SU-DHL-6 (cell line): ENCODE results near the gene OR2L13.
"Not testable (repeated sequence)": the region's sequence is repeated elsewhere in the genome, so short reads cannot be mapped to it uniquely, and the experiment has no call there.

Source experiments
- H2AFZ ChIP-seq: fragments of 200-600 bp; sonication (generic); 2 replicates; pipeline ENCODE4 v1.6.1; 2014; ENCODE audit warnings: low read depth, mild to moderate bottlenecking, moderate library complexity, mixed read lengths, antibody characterized with exemption, low read length; ENCODE audit not compliant: severe bottlenecking
- H3F3A ChIP-seq: fragments of 200-600 bp; shearing (Covaris generic); 2 replicates; pipeline ENCODE4 v1.6.0; 2016; ENCODE audit warnings: antibody characterized with exemption, mild to moderate bottlenecking; ENCODE audit not compliant: insufficient read depth
- H3K27ac ChIP-seq: fragments of 200-600 bp; sonication (generic); 2 replicates; pipeline ENCODE4 v1.5.1; 2016; ENCODE audit warnings: low read depth, mild to moderate bottlenecking, low read length, moderate library complexity, mixed read lengths
- H3K27me3 ChIP-seq: fragments of 200-600 bp; sonication (generic), shearing (Covaris generic); 2 replicates; pipeline ENCODE4 v1.6.0; 2014; ENCODE audit warnings: mild to moderate bottlenecking, low read length
- H3K36me3 ChIP-seq: fragments of 200-600 bp; sonication (generic); 2 replicates; pipeline ENCODE4 v1.6.1; 2014; ENCODE audit warnings: mild to moderate bottlenecking, low read length, mixed read lengths
- H3K4me2 ChIP-seq: fragments of 300-600, 200-600 bp; shearing (Covaris generic), sonication (generic); 2 replicates; pipeline ENCODE4 v1.6.0; 2014; ENCODE audit warnings: low read length, low read depth, mild to moderate bottlenecking; ENCODE audit not compliant: poor library complexity, severe bottlenecking
- H3K4me3 ChIP-seq: fragments of 200-600 bp; sonication (generic); 2 replicates; pipeline ENCODE4 v1.5.1; 2014; ENCODE audit warnings: antibody characterized with exemption, low read length, mild to moderate bottlenecking, mixed read lengths; ENCODE audit not compliant: insufficient read depth, poor library complexity, severe bottlenecking
- H3K79me2 ChIP-seq: fragments of 200-600 bp; sonication (generic); 2 replicates; pipeline ENCODE4 v1.6.1; 2014; ENCODE audit warnings: mild to moderate bottlenecking, low read length, moderate library complexity; ENCODE audit not compliant: insufficient read depth
- H3K9ac ChIP-seq: fragments of 200-600 bp; sonication (generic); 2 replicates; pipeline ENCODE4 v1.7.0; 2014; ENCODE audit warnings: mild to moderate bottlenecking, low read length
- H3K9me2 ChIP-seq: fragments of 200-600 bp; sonication (generic); replicated peaks from 2 replicates; pipeline ENCODE4 v1.6.1; 2014; ENCODE audit warnings: low read length; ENCODE audit not compliant: insufficient read depth
- H3K9me3 ChIP-seq: fragments of 200-600 bp; sonication (generic); 2 replicates; pipeline ENCODE4 v1.6.1; 2014; ENCODE audit warnings: low read length, mixed read lengths; ENCODE audit not compliant: insufficient read depth
- H4K20me1 ChIP-seq: fragments of 200-600 bp; sonication (generic); 2 replicates; pipeline ENCODE4 v1.6.1; 2014; ENCODE audit warnings: low read depth, mild to moderate bottlenecking, antibody characterized with exemption, low read length, moderate library complexity, mixed read lengths
- EZH2phosphoT487 ChIP-seq: fragments of 200-600 bp; sonication (generic), shearing (Covaris generic); conservative IDR thresholded peaks from 2 replicates; pipeline ENCODE4 v1.6.1; 2018; ENCODE audit warnings: mild to moderate bottlenecking, antibody characterized with exemption, low read length, moderate library complexity, mixed read lengths
- TF ChIP-seq, protein P1 (sequence below): fragments of 200-600 bp; sonication (generic); IDR thresholded peaks from one replicate; pipeline ENCODE4 v1.5.1; 2017; ENCODE audit warnings: antibody characterized with exemption, mild to moderate bottlenecking, low read length, moderate library complexity; ENCODE audit not compliant: insufficient read depth, poor library complexity, severe bottlenecking

The OR2L13 gene

DNA sequence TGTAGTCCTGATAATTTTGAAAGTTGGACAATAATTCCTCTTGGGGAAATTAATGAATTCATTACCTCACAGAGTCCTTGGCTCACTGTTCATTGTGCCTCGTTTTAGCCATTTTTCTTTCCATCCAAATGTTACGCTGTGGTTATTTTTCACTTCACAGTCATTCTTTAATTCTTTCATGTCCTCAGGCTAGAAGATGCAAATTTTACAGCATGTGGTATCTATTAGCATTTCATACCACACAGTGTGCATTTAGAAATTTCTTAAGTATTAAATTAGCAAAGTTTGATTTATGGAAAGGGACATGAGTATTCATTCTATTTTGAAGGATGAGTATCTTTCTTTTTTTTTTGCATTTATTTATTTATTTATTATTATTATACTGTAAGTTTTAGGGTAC lies 29.9 kb upstream of the OR2L13 start:
- Histone ChIP-seq H3K9me2 (no peaks in the 10 kb centered on the region), H3K9ac (no peak overlapping the region), H4K20me1 (no peaks in the 10 kb centered on the region), H3K27me3 (no peaks in the 10 kb centered on the region), H3K4me3 (no peak overlapping the region), H3K4me2 (no peak overlapping the region), H3F3A (no peaks in the 10 kb centered on the region), H3K79me2 (no peaks in the 10 kb centered on the region), H3K9me3 (no peaks in the 10 kb centered on the region), H3K36me3 (no peaks in the 10 kb centered on the region), H3K27ac (no peak overlapping the region), H2AFZ (no peak overlapping the region)
- TF ChIP-seq EZH2phosphoT487 = no peak
- TF ChIP-seq, protein P1, sequence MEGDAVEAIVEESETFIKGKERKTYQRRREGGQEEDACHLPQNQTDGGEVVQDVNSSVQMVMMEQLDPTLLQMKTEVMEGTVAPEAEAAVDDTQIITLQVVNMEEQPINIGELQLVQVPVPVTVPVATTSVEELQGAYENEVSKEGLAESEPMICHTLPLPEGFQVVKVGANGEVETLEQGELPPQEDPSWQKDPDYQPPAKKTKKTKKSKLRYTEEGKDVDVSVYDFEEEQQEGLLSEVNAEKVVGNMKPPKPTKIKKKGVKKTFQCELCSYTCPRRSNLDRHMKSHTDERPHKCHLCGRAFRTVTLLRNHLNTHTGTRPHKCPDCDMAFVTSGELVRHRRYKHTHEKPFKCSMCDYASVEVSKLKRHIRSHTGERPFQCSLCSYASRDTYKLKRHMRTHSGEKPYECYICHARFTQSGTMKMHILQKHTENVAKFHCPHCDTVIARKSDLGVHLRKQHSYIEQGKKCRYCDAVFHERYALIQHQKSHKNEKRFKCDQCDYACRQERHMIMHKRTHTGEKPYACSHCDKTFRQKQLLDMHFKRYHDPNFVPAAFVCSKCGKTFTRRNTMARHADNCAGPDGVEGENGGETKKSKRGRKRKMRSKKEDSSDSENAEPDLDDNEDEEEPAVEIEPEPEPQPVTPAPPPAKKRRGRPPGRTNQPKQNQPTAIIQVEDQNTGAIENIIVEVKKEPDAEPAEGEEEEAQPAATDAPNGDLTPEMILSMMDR = no peak

GRCh38 chr1:248065604-248066003 lies 29.4 kb upstream of the OR2L13 start:
- H3F3A ChIP-seq = no peaks in the 10 kb centered on the region
- no peaks in the 10 kb centered on the region for H3K36me3 ChIP-seq
- no peaks in the 10 kb centered on the region for H3K9me2 ChIP-seq
- no peak overlapping the region for H3K4me3 ChIP-seq
- H3K9ac ChIP-seq = no peak overlapping the region
- H3K79me2 ChIP-seq = no peaks in the 10 kb centered on the region
- no peaks in the 10 kb centered on the region for H3K27me3 ChIP-seq
- no peak overlapping the region for H2AFZ ChIP-seq
- no peaks in the 10 kb centered on the region for H4K20me1 ChIP-seq
- TF ChIP-seq EZH2phosphoT487 = no peak
- TF ChIP-seq, protein P1 = no peak
- no peak overlapping the region for H3K4me2 ChIP-seq
- no peaks in the 10 kb centered on the region for H3K9me3 ChIP-seq
- H3K27ac ChIP-seq = no peak overlapping the region

DNA sequence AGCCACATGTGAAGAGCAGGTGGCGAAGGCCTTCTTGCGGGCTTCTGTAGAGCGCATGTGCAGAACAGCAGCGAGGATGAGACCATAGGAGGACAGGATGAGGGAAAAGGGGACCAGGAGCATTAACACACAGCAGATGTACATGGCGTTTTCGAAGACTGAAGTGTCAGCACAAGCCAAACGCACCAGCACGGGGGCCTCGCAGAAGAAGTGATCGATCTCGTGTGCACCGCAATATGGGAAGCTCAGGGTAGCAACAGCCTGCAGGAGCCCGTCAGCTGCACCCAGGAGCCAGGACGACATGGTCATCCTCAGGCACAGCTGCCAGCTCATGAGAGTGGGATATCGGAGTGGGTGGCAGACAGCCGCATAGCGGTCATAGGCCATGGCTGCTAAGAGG lies 11.1 kb upstream of the OR2L13 start:
- H3K27ac ChIP-seq, H3F3A ChIP-seq, H2AFZ ChIP-seq, H3K4me3 ChIP-seq, H3K9me2 ChIP-seq, H3K27me3 ChIP-seq, H3K79me2 ChIP-seq, H3K9ac ChIP-seq, H4K20me1 ChIP-seq, H3K9me3 ChIP-seq, H3K36me3 ChIP-seq, H3K4me2 ChIP-seq: not testable (repeated sequence)

- Histone ChIP-seq H3K4me3 (no peak overlapping the region), H3K79me2 (no peaks in the 10 kb centered on the region), H3K9me3 (no peaks in the 10 kb centered on the region), H3F3A (no peaks in the 10 kb centered on the region), H3K9me2 (no peaks in the 10 kb centered on the region; the same call in 1 of the 2 replicates), H3K4me2 (no peak overlapping the region), H3K27ac (no peak overlapping the region), H3K27me3 (no peaks in the 10 kb centered on the region), H3K9ac (no peak overlapping the region), H3K36me3 (no peaks in the 10 kb centered on the region), H2AFZ (no peak overlapping the region), H4K20me1 (no peaks in the 10 kb centered on the region)
- TF ChIP-seq EZH2phosphoT487 = no peak
- TF ChIP-seq, protein P1 = no peak
Measured at GRCh38 chr1:248098529-248098928, 3.5 kb downstream of the OR2L13 start.
